Activated CD8-positive, alpha-beta memory T cell treated with anti-CD3 and anti-CD28 coated beads for 24 hours (primary cell): ENCODE measurements around the gene AP2A2.

ENCODE experiments used
- DNase-seq: peaks from one replicate; pipeline ENCODE4 v3.0.0-alpha.2; 2020

Gene AP2A2

GRCh38 chr11:1047595-1048156 lies 122.0 kb downstream of the AP2A2 start:
- no peak for DNase-seq

GRCh38 chr11:1048375-1049070 lies 122.9 kb downstream of the AP2A2 start:
- DNase-seq = no peak

- DNase-seq = no peak
Measured at GRCh38 chr11:1049071-1049405, 123.4 kb downstream of the AP2A2 start.

GRCh38 chr11:1049431-1049891 lies 123.8 kb downstream of the AP2A2 start:
- no peak for DNase-seq

- no peak for DNase-seq
Measured at GRCh38 chr11:1049911-1050580, 124.4 kb downstream of the AP2A2 start.

- peak; percentile 89 for DNase-seq
Measured at GRCh38 chr11:1050581-1051355, 125.1 kb downstream of the AP2A2 start.

GRCh38 chr11:1051356-1052132 lies 125.9 kb downstream of the AP2A2 start:
- no peak for DNase-seq

- no peak for DNase-seq
Measured at GRCh38 chr11:1052133-1053011, 126.7 kb downstream of the AP2A2 start.

- DNase-seq = no peak
Measured at GRCh38 chr11:1053121-1053901, 127.6 kb downstream of the AP2A2 start.

GRCh38 chr11:1054143-1055108 lies 128.8 kb downstream of the AP2A2 start:
- DNase-seq = no peak

GRCh38 chr11:1055109-1055703 lies 129.5 kb downstream of the AP2A2 start:
- DNase-seq = no peak

- no peak for DNase-seq
Measured at GRCh38 chr11:1055990-1056771, 130.5 kb downstream of the AP2A2 start.

GRCh38 chr11:1057806-1058205 lies 132.1 kb downstream of the AP2A2 start:
- DNase-seq = no peak

GRCh38 chr11:1059759-1060158 lies 134.1 kb downstream of the AP2A2 start:
- no peak for DNase-seq

GRCh38 chr11:1060410-1060809 lies 134.7 kb downstream of the AP2A2 start:
- DNase-seq = no peak

- DNase-seq = no peak
Measured at GRCh38 chr11:1060852-1061616, 135.4 kb downstream of the AP2A2 start.
